HepG2 (cell line): ENCODE data around the gene NKIRAS1. TPM values are rescaled to one million over a fixed set of nuclear protein-coding genes. Genes with fewer than 3 reads are reported as not detected.

ENCODE experiments used
- ATAC-seq: fragments of 200-7000 bp; cut with Tn5 transposase; 3 replicates; pipeline ENCODE4 v1.9.1; 2020; ENCODE audit warnings: mild to moderate bottlenecking, moderate library complexity
- BruUV-seq: library from RNA; stranded (reverse); fragments of 400-500 nt; replicated peaks from 2 replicates; lab custom pipeline; 2021; lab: Mats Ljungman, UMichigan
- CTCF ChIA-PET: fragments of 300-600 bp; formaldehyde crosslinking; extraction: SDS; loops from one replicate; lab custom pipeline; 2021; ENCODE audit warnings: low total read pairs, inconsistent platforms, low intra/inter-chr PET ratio; lab: Yijun Ruan, JAX
- POLR2A ChIA-PET: fragments of 350-600 bp; sonication (Branson Sonifier 250); formaldehyde crosslinking; loops from one replicate; lab custom pipeline; 2020; ENCODE audit warnings: antibody characterized with exemption, inconsistent platforms; lab: Yijun Ruan, JAX
- DNase-seq: peaks from one replicate; pipeline ENCODE4 v3.0.0-alpha.2; 2015; ENCODE audit warnings: low spot score
- FAIRE-seq: peaks from 3 replicates; lab custom pipeline; 2011; peaks lifted over from hg19 to GRCh38; lab: Jason Lieb, UNC
- H2AFZ ChIP-seq: one replicate; pipeline ENCODE4 v1.6.1; 2011; ENCODE audit warnings: low read length, inconsistent platforms
- H3K27ac ChIP-seq: fragments of 300-600 bp; 3 replicates; pipeline ENCODE4 v1.8.0; 2011; ENCODE audit warnings: mixed run types, mild to moderate bottlenecking, mixed read lengths, low read length, inconsistent platforms; ENCODE audit not compliant: insufficient read depth; ENCODE audit errors: extremely low read length
- H3K27me3 ChIP-seq, 2 experiments: fragments of 200-600 bp in 1 of 2; 2 replicates in 1 of 2; 3 replicates in 1 of 2; pipeline versions ENCODE4 v1.6.0 to v1.8.0; 2011; ENCODE audit warnings: low read length in 2 of 2, mild to moderate bottlenecking in 2 of 2, moderate library complexity in 2 of 2, inconsistent platforms in 1 of 2; ENCODE audit not compliant: insufficient read depth in 2 of 2, control insufficient read depth in 1 of 2
- H3K36me3 ChIP-seq, 2 experiments: fragments of 200-600 bp in 1 of 2; replicated peaks in 1 of 2; 2 replicates in 1 of 2; 3 replicates in 1 of 2; pipeline versions ENCODE4 v1.5.1 to v1.8.0; 2011; ENCODE audit warnings: low read length in 2 of 2, inconsistent platforms in 1 of 2; ENCODE audit not compliant: insufficient read depth in 2 of 2, control insufficient read depth in 1 of 2
- H3K4me1 ChIP-seq: 2 replicates; pipeline ENCODE4 v1.5.1; 2012; ENCODE audit warnings: low read length, inconsistent platforms; ENCODE audit not compliant: insufficient read depth
- H3K4me2 ChIP-seq: 2 replicates; pipeline ENCODE4 v1.6.0; 2011; ENCODE audit warnings: low read depth, low read length, inconsistent platforms
- H3K4me3 ChIP-seq, 3 experiments: fragments of 200-600 bp in 1 of 3; sonication (generic), shearing (Covaris generic) in 1 of 3; replicated peaks in 1 of 3; 2 replicates each; pipeline ENCODE4 v1.5.1; 2011 to 2016; ENCODE audit warnings: low read length in 3 of 3, inconsistent platforms in 2 of 3, low read depth in 2 of 3, mild to moderate bottlenecking in 2 of 3, control low read depth in 1 of 3, mixed read lengths in 1 of 3; ENCODE audit not compliant: insufficient read depth in 1 of 3
- H3K79me2 ChIP-seq: one replicate; pipeline ENCODE4 v1.6.1; 2011; ENCODE audit warnings: low read length, inconsistent platforms; ENCODE audit not compliant: insufficient read depth
- H3K9ac ChIP-seq: 2 replicates; pipeline ENCODE4 v1.6.0; 2011; ENCODE audit warnings: mild to moderate bottlenecking, low read depth, low read length, inconsistent platforms; ENCODE audit not compliant: insufficient read depth
- H3K9me3 ChIP-seq: 2 replicates; pipeline ENCODE4 v1.5.1; 2012; ENCODE audit warnings: mild to moderate bottlenecking, low read length
- H4K20me1 ChIP-seq: 2 replicates; pipeline ENCODE4 v1.6.0; 2011; ENCODE audit warnings: inconsistent platforms, mild to moderate bottlenecking, low read length, moderate library complexity; ENCODE audit not compliant: insufficient read depth
- DBP ChIP-seq: sonication (generic); formaldehyde crosslinking; IDR thresholded peaks from 2 replicates; pipeline ENCODE4 v1.4.0; 2020; ENCODE audit warnings: missing genetic modification reagents; ENCODE audit errors: not compliant biosample characterization
- ELF3 ChIP-seq: IDR thresholded peaks from 2 replicates; pipeline ENCODE4 v1.6.1; 2016; ENCODE audit warnings: missing genetic modification reagents, missing compliant biosample characterization
- ESRRA ChIP-seq: sonication (generic); formaldehyde crosslinking; IDR thresholded peaks from 2 replicates; pipeline ENCODE4 v1.5.1; 2020; ENCODE audit warnings: mild to moderate bottlenecking, low read depth, missing genetic modification reagents
- FOSL2 ChIP-seq: sonication (generic); formaldehyde crosslinking; IDR thresholded peaks from 2 replicates; pipeline ENCODE4 v1.4.0; 2020; ENCODE audit warnings: missing genetic modification reagents
- GZF1 ChIP-seq: sonication (generic); formaldehyde crosslinking; IDR thresholded peaks from 2 replicates; pipeline ENCODE4 v1.5.1; 2020; ENCODE audit warnings: mild to moderate bottlenecking, missing genetic modification reagents
- PRPF4 ChIP-seq: fragments of 200-400 bp; formaldehyde crosslinking; IDR thresholded peaks from 2 replicates; pipeline ENCODE4 v1.6.1; 2016; ENCODE audit warnings: low read length, low read depth; ENCODE audit not compliant: poor library complexity, severe bottlenecking
- SETDB1 ChIP-seq: sonication (generic); formaldehyde crosslinking; IDR thresholded peaks from 2 replicates; pipeline ENCODE4 v1.5.1; 2020; ENCODE audit warnings: missing genetic modification reagents, mild to moderate bottlenecking, borderline replicate concordance
- SMARCC2 ChIP-seq: fragments of 450-650 bp; IDR thresholded peaks from 2 replicates; pipeline ENCODE4 v1.6.1; 2017; ENCODE audit warnings: antibody characterized with exemption, mild to moderate bottlenecking
- TBP ChIP-seq: sonication (generic); formaldehyde crosslinking; IDR thresholded peaks from 2 replicates; pipeline ENCODE4 v1.5.0; 2020; ENCODE audit warnings: missing genetic modification reagents
- TEAD2 ChIP-seq: sonication (generic); formaldehyde crosslinking; IDR thresholded peaks from 2 replicates; pipeline ENCODE4 v1.9.0; 2021; ENCODE audit warnings: missing genetic modification reagents
- ZBTB20 ChIP-seq: sonication (generic); formaldehyde crosslinking; IDR thresholded peaks from 2 replicates; pipeline ENCODE4 v1.8.1; 2023; ENCODE audit warnings: missing genetic modification reagents, low read depth, mild to moderate bottlenecking, borderline replicate concordance
- ZBTB26 ChIP-seq: IDR thresholded peaks from 2 replicates; pipeline ENCODE4 v1.6.1; 2016; ENCODE audit warnings: missing compliant biosample characterization, missing genetic modification reagents, borderline replicate concordance
- ZKSCAN5 ChIP-seq: sonication (generic); formaldehyde crosslinking; IDR thresholded peaks from 2 replicates; pipeline ENCODE4 v1.5.1; 2020; ENCODE audit warnings: mild to moderate bottlenecking, missing genetic modification reagents
- ZNF337 ChIP-seq: sonication (generic); formaldehyde crosslinking; IDR thresholded peaks from 2 replicates; pipeline ENCODE4 v1.5.1; 2020; ENCODE audit warnings: missing genetic modification reagents, low read depth, mild to moderate bottlenecking, borderline replicate concordance
- ZNF547 ChIP-seq: sonication (generic); formaldehyde crosslinking; IDR thresholded peaks from 2 replicates; pipeline ENCODE4 v1.5.1; 2020; ENCODE audit warnings: mild to moderate bottlenecking, missing genetic modification reagents
- WGBS: methylation state at CpG from one replicate; pipeline ENCODE4 v1.1.6; 2017; ENCODE audit warnings: low lambda C conversion rate; 5-methylcytosine and 5-hydroxymethylcytosine counted together
- in situ Hi-C: cut with HindIII; loops from 2 replicates; pipeline ENCODE4 v1.10.0; 2017; ENCODE audit warnings: low pct_unique_long_range_greater_than_20kb; ENCODE audit not compliant: extremely low pct_ligation_motif_present
- intact Hi-C: fragments of 100-400 bp; cut with micrococcal nuclease; formaldehyde crosslinking; loops from one replicate; pipeline ENCODE4 v1.10.0; 2022; ENCODE audit not compliant: unreplicated experiment
- polyA plus RNA-seq, 8 experiments: library from polyadenylated mRNA; depleted of rRNA in 3 of 8; stranded (reverse) in 7 of 8; unstranded in 1 of 8; fragments of >200 nt; fragmentation: Illumina TruSeq in 4 of 8; extraction: Trizol in 4 of 8; gene quantifications; 2 replicates each; pipeline versions ENCODE4 v1.2.1 to v1.2.3, GENCODE V29; 2011 to 2016; ENCODE audit warnings: low read depth in 4 of 8, missing spikeins in 1 of 8, mixed read lengths in 1 of 8; ENCODE audit not compliant: insufficient read depth in 1 of 8
- total RNA-seq, 5 experiments: library from RNA; depleted of rRNA; stranded (reverse); fragments of >200 nt; fragmentation: Illumina TruSeq; extraction: Trizol; gene quantifications; 2 replicates each; pipeline ENCODE4 v1.2.3, GENCODE V29; 2016; ENCODE audit warnings: low read depth in 1 of 5

The NKIRAS1 gene
- total and polyA plus RNA-seq, 2 of the 13 experiments (the other 11 are each of a cell fraction or from before 2014, with no cell fraction given): 4.3 to 8.0 TPM

- in situ Hi-C loops: no loop called here
- H3K9me3 ChIP-seq: no peaks in the 10 kb centered on the region
- WGBS: 98% methylated on average over 5 of the region's 5 CpGs
- intact Hi-C loops: no loop called here
- ATAC-seq (no peak), DNase-seq (no peak), FAIRE-seq (no peak)
- no peaks in the 10 kb centered on the region for H4K20me1 ChIP-seq
- BruUV-seq: no TSS peak
- H2AFZ ChIP-seq: no peak overlapping the region
- POLR2A ChIA-PET: no interaction called here
- H3K36me3 ChIP-seq: peaks cover 3 to 42% of the 10 kb centered on the region in 2 experiments; a peak in 4 of 5 replicates
- TF ChIP-seq ELF3 (CRISPR knock-in tag) (no peak), TBP (no peak), GZF1 (CRISPR knock-in tag) (no peak), ZBTB20 (CRISPR knock-in tag) (no peak), SETDB1 (CRISPR knock-in tag) (no peak), ESRRA (CRISPR knock-in tag) (no peak), FOSL2 (CRISPR knock-in tag) (no peak), TEAD2 (no peak), ZBTB26 (CRISPR knock-in tag) (no peak), DBP (no peak), ZNF547 (no peak), ZKSCAN5 (CRISPR knock-in tag) (no peak), PRPF4 (no peak), ZNF337 (CRISPR knock-in tag) (no peak), SMARCC2 (no peak)
- H3K27me3 ChIP-seq: no peaks in the 10 kb centered on the region
- no peak overlapping the region for H3K9ac ChIP-seq
- no peak overlapping the region for H3K4me3 ChIP-seq
- H3K4me2 ChIP-seq: no peak overlapping the region
- no peak overlapping the region for H3K27ac ChIP-seq
- H3K4me1 ChIP-seq: no peaks in the 10 kb centered on the region
- H3K79me2 ChIP-seq: no peaks in the 10 kb centered on the region
- CTCF ChIA-PET: no interaction called here
These were observed 45.1 kb upstream of the NKIRAS1 start for GRCh38 chr3:23961913-23962312.
